ENCODE data around the gene RAPH1. TPM values are rescaled to one million over a fixed set of nuclear protein-coding genes. Genes with fewer than 3 reads are reported as not detected.
A peak's percentile ranks its signal among the peaks of the same experiment; 100 is the strongest.

Gene RAPH1
- total RNA-seq, 1 donor from 2014 or later: 25.7 TPM

DNA sequence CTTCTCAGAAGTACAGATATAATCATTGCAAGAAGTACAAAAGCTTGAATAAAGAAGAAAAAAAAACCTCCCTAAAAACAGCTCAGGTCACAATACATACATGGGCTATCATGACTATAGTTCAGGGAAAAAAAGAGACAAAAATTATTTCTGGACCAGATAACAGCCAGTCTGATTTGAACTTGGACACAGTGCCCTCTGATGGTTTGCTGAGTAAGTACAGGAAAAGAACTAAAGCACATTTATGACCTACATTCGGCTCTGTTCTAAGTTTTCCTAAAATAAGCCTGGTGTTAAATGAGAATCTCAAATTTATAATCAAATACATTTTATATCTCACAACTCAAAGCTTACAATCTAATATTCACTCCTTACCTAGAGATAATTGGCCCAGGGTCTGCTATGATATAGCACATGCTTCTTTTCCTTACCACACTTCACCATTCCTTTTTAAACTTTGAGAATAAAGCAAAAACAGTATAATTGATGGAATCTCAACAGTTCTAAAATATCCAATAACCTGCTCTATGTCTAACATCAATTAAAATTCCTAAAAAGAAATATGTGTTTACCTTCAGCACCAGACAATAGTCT, 81.1 kb downstream of the RAPH1 start:
- TF ChIP-seq, protein P1, sequence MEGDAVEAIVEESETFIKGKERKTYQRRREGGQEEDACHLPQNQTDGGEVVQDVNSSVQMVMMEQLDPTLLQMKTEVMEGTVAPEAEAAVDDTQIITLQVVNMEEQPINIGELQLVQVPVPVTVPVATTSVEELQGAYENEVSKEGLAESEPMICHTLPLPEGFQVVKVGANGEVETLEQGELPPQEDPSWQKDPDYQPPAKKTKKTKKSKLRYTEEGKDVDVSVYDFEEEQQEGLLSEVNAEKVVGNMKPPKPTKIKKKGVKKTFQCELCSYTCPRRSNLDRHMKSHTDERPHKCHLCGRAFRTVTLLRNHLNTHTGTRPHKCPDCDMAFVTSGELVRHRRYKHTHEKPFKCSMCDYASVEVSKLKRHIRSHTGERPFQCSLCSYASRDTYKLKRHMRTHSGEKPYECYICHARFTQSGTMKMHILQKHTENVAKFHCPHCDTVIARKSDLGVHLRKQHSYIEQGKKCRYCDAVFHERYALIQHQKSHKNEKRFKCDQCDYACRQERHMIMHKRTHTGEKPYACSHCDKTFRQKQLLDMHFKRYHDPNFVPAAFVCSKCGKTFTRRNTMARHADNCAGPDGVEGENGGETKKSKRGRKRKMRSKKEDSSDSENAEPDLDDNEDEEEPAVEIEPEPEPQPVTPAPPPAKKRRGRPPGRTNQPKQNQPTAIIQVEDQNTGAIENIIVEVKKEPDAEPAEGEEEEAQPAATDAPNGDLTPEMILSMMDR (conservative IDR thresholded peaks at IDR 0.05): peak; percentile 83
- peaks cover 3% of the 10 kb centered on the region for H3K36me3 Mint-ChIP-seq (ENCODE audit: low read depth)
- H3K9me3 Mint-ChIP-seq: no peaks in the 10 kb centered on the region
- peak; percentile 18 for DNase-seq (ENCODE audit: low read depth, low spot score)
- H3K4me1 Mint-ChIP-seq: peaks cover 3% of the 10 kb centered on the region
- no peaks in the 10 kb centered on the region for H3K27me3 Mint-ChIP-seq (ENCODE audit: low read depth)
- H3K4me3 Mint-ChIP-seq: no peak overlapping the region
- H3K27ac Mint-ChIP-seq (ENCODE audit: unreplicated experiment): no peak overlapping the region

GRCh38 chr2:203451689-203452088, 83.4 kb downstream of the RAPH1 start:
- no peak overlapping the region for H3K4me3 Mint-ChIP-seq
- no peaks in the 10 kb centered on the region for H3K9me3 Mint-ChIP-seq
- TF ChIP-seq, protein P1 (conservative IDR thresholded peaks at IDR 0.05): no peak
- peaks cover 3% of the 10 kb centered on the region for H3K4me1 Mint-ChIP-seq
- H3K36me3 Mint-ChIP-seq (ENCODE audit: low read depth): peaks cover 3% of the 10 kb centered on the region
- no peak overlapping the region for H3K27ac Mint-ChIP-seq (ENCODE audit: unreplicated experiment)
- H3K27me3 Mint-ChIP-seq (ENCODE audit: low read depth): no peaks in the 10 kb centered on the region
- no peak for DNase-seq (ENCODE audit: low read depth, low spot score)

- no peak overlapping the region for H3K4me3 Mint-ChIP-seq
- H3K27ac Mint-ChIP-seq (ENCODE audit: unreplicated experiment): no peak overlapping the region
- H3K4me1 Mint-ChIP-seq: peaks cover 3% of the 10 kb centered on the region
- DNase-seq (ENCODE audit: low read depth, low spot score): no peak
- H3K9me3 Mint-ChIP-seq: no peaks in the 10 kb centered on the region
- H3K27me3 Mint-ChIP-seq (ENCODE audit: low read depth): no peaks in the 10 kb centered on the region
- TF ChIP-seq, protein P1 (conservative IDR thresholded peaks at IDR 0.05): no peak
- H3K36me3 Mint-ChIP-seq (ENCODE audit: low read depth): peaks cover 7% of the 10 kb centered on the region
Measured at GRCh38 chr2:203451011-203451410, 84.1 kb downstream of the RAPH1 start.

GRCh38 chr2:203450561-203450960, 84.5 kb downstream of the RAPH1 start:
- Mint-ChIP-seq H3K27me3 (ENCODE audit: low read depth) (no peaks in the 10 kb centered on the region), H3K36me3 (ENCODE audit: low read depth) (peaks cover 7% of the 10 kb centered on the region), H3K9me3 (no peaks in the 10 kb centered on the region), H3K27ac (ENCODE audit: unreplicated experiment) (no peak overlapping the region), H3K4me1 (peaks cover 3% of the 10 kb centered on the region), H3K4me3 (no peak overlapping the region)
- TF ChIP-seq, protein P1 (conservative IDR thresholded peaks at IDR 0.05): no peak
- DNase-seq (ENCODE audit: low read depth, low spot score): no peak

DNA sequence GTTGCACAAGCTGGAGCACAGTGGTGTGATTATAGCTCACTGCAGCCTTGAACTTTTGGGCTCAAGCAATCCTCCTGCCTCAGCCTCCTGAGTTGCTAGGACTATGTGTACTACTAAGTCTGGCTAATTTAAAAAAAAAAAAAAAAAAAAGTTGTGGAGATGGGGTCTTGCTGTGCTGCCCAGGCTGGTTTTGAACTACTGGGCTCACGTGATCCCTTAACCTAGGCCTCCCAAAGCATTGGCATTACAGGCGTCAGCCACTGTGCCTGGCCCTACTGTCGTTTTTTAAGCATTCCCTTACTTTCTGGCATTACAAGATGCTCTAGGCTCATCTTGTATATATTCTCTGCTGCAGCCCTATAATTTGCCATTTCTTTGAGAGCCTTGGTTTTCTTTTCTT, 88.3 kb downstream of the RAPH1 start:
- no peak overlapping the region for H3K4me3 Mint-ChIP-seq
- H3K4me1 Mint-ChIP-seq: no peaks in the 10 kb centered on the region
- H3K27me3 Mint-ChIP-seq (ENCODE audit: low read depth): no peaks in the 10 kb centered on the region
- TF ChIP-seq, protein P1 (conservative IDR thresholded peaks at IDR 0.05): no peak
- H3K36me3 Mint-ChIP-seq (ENCODE audit: low read depth): peaks cover 6% of the 10 kb centered on the region
- H3K9me3 Mint-ChIP-seq: no peaks in the 10 kb centered on the region
- DNase-seq (ENCODE audit: low read depth, low spot score): no peak
- no peak overlapping the region for H3K27ac Mint-ChIP-seq (ENCODE audit: unreplicated experiment)
